Measurements from ENCODE around the gene CTNNA2.

- TF ChIP-seq MAX (IDR thresholded peaks at IDR 0.05) (no peak), YY1 (IDR thresholded peaks at IDR 0.05; ENCODE audit: low read depth) (no peak), CEBPB (IDR thresholded peaks at IDR 0.05) (no peak), TCF12 (IDR thresholded peaks at IDR 0.05; ENCODE audit: low read depth) (no peak), EP300 (IDR thresholded peaks at IDR 0.05; ENCODE audit: borderline replicate concordance) (no peak), RAD21 (IDR thresholded peaks at IDR 0.05; ENCODE audit: low read depth) (no peak), ZBTB7A (IDR thresholded peaks at IDR 0.05; ENCODE audit: low read depth) (no peak), NFIC (IDR thresholded peaks at IDR 0.05) (no peak), TAF1 (IDR thresholded peaks at IDR 0.05; ENCODE audit: low read depth) (no peak), CREB1 (IDR thresholded peaks at IDR 0.05; ENCODE audit: low read depth) (no peak), REST (IDR thresholded peaks at IDR 0.05; ENCODE audit: low read depth) (no peak), TEAD4 (IDR thresholded peaks at IDR 0.05) (no peak), USF1 (IDR thresholded peaks at IDR 0.05) (no peak), FOXM1 (IDR thresholded peaks at IDR 0.05; ENCODE audit: borderline replicate concordance, low read depth) (no peak)
These were observed 286.9 kb downstream of the CTNNA2 start for GRCh38 chr2:79799729-79800128.
